Measurements from ENCODE around the gene GGT1. TPM values are rescaled to one million over a fixed set of nuclear protein-coding genes. Genes with fewer than 3 reads are reported as not detected.

GGT1 gene
- total and polyA plus RNA-seq, 9 donors = 1.6 to 6.2 (median 3.5) TPM

- TF ChIP-seq POLR2A (IDR thresholded peaks at IDR 0.05) (no peak), CTCF (IDR thresholded peaks at IDR 0.05) (no peak), EP300 (IDR thresholded peaks at IDR 0.05) (no peak)
- no peaks in the 10 kb centered on the region for H3K27me3 ChIP-seq
- intact Hi-C loops (cut with DNase I) = no loop called here
- H3K4me3 ChIP-seq = no peak overlapping the region
- H3K36me3 ChIP-seq = no peaks in the 10 kb centered on the region
- H3K27ac ChIP-seq = no peak overlapping the region
- no peak for DNase-seq
- H3K9me3 ChIP-seq = no peaks in the 10 kb centered on the region
- WGBS, 3 donors = 43 to 51% (median 45%) methylated on average over 8 of the region's 8 CpGs
- no peaks in the 10 kb centered on the region for H3K4me1 ChIP-seq (ENCODE audit: insufficient read depth)
Observed at GRCh38 chr22:24566899-24567511, 36.0 kb upstream of the GGT1 start.

GRCh38 chr22:24567668-24568067, 35.3 kb upstream of the GGT1 start:
- no peaks in the 10 kb centered on the region for H3K36me3 ChIP-seq
- no peak overlapping the region for H3K4me3 ChIP-seq
- H3K4me1 ChIP-seq (ENCODE audit: insufficient read depth) = no peaks in the 10 kb centered on the region
- no peak for DNase-seq
- H3K27ac ChIP-seq = no peak overlapping the region
- intact Hi-C loops (cut with DNase I) = no loop called here
- 73 to 78% (median 75%) methylated on average over 10 of the region's 10 CpGs for WGBS, 3 donors
- no peaks in the 10 kb centered on the region for H3K9me3 ChIP-seq
- H3K27me3 ChIP-seq = no peaks in the 10 kb centered on the region
- TF ChIP-seq POLR2A (IDR thresholded peaks at IDR 0.05) = no peak
- no peak for TF ChIP-seq CTCF (IDR thresholded peaks at IDR 0.05)
- TF ChIP-seq EP300 (IDR thresholded peaks at IDR 0.05) = no peak

DNA sequence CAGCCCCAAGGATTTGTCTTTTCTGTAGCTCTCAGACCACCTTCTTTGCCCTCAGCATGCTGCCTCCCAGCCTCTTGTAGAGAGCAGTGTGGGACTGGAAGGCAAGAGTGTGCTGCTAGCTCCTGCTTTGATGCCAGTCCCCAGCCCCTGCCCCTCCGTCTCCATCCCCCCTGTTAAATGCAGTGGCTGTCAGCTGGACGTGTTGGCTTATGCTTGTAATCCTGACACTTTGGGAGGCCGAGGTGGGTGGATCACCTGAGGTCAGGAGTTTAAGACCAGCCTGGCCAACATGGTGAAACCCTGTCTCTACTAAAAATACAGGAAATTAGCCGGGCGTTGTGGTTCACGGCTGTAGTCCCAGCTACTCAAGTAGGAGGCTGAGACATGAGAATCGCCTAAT, 31.7 kb upstream of the GGT1 start:
- Histone ChIP-seq H3K27ac (no peak overlapping the region), H3K27me3 (no peaks in the 10 kb centered on the region), H3K4me3 (no peak overlapping the region), H3K36me3 (no peaks in the 10 kb centered on the region), H3K9me3 (no peaks in the 10 kb centered on the region), H3K4me1 (ENCODE audit: insufficient read depth) (no peaks in the 10 kb centered on the region)
- TF ChIP-seq CTCF (IDR thresholded peaks at IDR 0.05) = no peak
- no peak for TF ChIP-seq POLR2A (IDR thresholded peaks at IDR 0.05)
- TF ChIP-seq EP300 (IDR thresholded peaks at IDR 0.05) = no peak
- WGBS, 3 donors = 89 to 90% (median 90%) methylated on average over 7 of the region's 7 CpGs
- intact Hi-C loops (cut with DNase I) = no loop called here
- DNase-seq = no peak

DNA sequence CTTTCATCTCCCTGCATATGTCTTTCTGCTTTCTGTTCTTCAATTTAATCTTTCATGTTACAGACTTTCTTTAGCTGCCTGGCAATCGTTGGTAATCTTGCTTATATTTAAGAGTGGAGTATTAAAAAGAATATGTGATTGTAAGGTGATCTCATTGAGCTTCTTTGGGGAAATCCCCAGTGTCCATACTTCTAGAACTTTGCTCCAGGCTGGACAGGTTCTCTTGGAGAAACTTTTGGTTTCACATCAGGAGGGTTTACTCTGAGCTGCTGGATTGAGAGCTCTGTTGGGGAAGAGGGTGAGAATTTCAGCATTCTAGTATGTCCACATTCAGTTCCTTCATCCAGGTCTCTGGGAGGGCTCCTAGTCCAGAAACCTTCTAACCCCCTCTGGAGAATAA, 26.2 kb upstream of the GGT1 start:
- Histone ChIP-seq H3K36me3 (no peaks in the 10 kb centered on the region), H3K27ac (no peak overlapping the region), H3K4me1 (ENCODE audit: insufficient read depth) (no peaks in the 10 kb centered on the region), H3K27me3 (no peaks in the 10 kb centered on the region), H3K4me3 (no peak overlapping the region), H3K9me3 (no peaks in the 10 kb centered on the region)
- no peak for TF ChIP-seq EP300 (IDR thresholded peaks at IDR 0.05)
- TF ChIP-seq CTCF (IDR thresholded peaks at IDR 0.05) = no peak
- no peak for TF ChIP-seq POLR2A (IDR thresholded peaks at IDR 0.05)
- intact Hi-C loops (cut with DNase I) = no loop called here
- no peak for DNase-seq
- WGBS, 3 donors = 85 to 86% (median 85%) methylated on average over 1 of the region's 1 CpG
